Thoracic aorta (tissue), 2 donors: Measurements from ENCODE around the gene CDY1. TPM values are rescaled to one million over a fixed set of nuclear protein-coding genes. Genes with fewer than 3 reads are reported as not detected.
"Not testable (repeated sequence)": the region's sequence is repeated elsewhere in the genome, so short reads cannot be mapped to it uniquely, and the experiment has no call there.

ENCODE experiments used
- ATAC-seq: fragments of 150-250 bp; one replicate; pipeline ENCODE4 v1.8.0; 2017; ENCODE audit warnings: low read depth; ENCODE audit not compliant: insufficient number of reproducible peaks, low FRiP score
- DNase-seq: peaks from one replicate; pipeline ENCODE4 v3.0.0-alpha.2; 2020; ENCODE audit warnings: low spot score
- H3K27ac ChIP-seq, 2 donors: fragments of 200-600 bp; sonication (generic); 1 replicate in 1 of 2; 2 replicates in 1 of 2; pipeline ENCODE4 v1.5.1; 2016; ENCODE audit warnings: mild to moderate bottlenecking in 2 of 2, moderate library complexity in 2 of 2
- H3K27me3 ChIP-seq: fragments of 200-600 bp; sonication (generic); replicated peaks from 2 replicates; pipeline ENCODE4 v1.6.0; 2016; ENCODE audit warnings: mild to moderate bottlenecking; ENCODE audit not compliant: insufficient read depth
- H3K36me3 ChIP-seq: fragments of 200-600 bp; sonication (generic); one replicate; pipeline ENCODE4 v1.5.1; 2016
- H3K4me1 ChIP-seq, 2 donors: fragments of 200-600 bp; sonication (generic); 1 replicate in 1 of 2; 2 replicates in 1 of 2; pipeline versions ENCODE4 v1.5.1 to v1.6.0; 2016; ENCODE audit warnings: low read depth in 2 of 2, mild to moderate bottlenecking in 1 of 2; ENCODE audit not compliant: control insufficient read depth in 1 of 2
- H3K4me3 ChIP-seq: fragments of 200-600 bp; sonication (generic); 2 replicates; pipeline ENCODE4 v1.5.1; 2016; ENCODE audit warnings: mild to moderate bottlenecking
- H3K9me3 ChIP-seq: fragments of 200-600 bp; sonication (generic); 2 replicates; pipeline ENCODE4 v1.5.1; 2016
- total RNA-seq, 2 donors: library from RNA; depleted of rRNA; stranded (reverse); fragments of >200 nt; gene quantifications; one replicate each; pipeline versions ENCODE4 v1.1.0 to v1.2.3, GENCODE V29; 2016

CDY1 gene
- not detected for total RNA-seq

DNA sequence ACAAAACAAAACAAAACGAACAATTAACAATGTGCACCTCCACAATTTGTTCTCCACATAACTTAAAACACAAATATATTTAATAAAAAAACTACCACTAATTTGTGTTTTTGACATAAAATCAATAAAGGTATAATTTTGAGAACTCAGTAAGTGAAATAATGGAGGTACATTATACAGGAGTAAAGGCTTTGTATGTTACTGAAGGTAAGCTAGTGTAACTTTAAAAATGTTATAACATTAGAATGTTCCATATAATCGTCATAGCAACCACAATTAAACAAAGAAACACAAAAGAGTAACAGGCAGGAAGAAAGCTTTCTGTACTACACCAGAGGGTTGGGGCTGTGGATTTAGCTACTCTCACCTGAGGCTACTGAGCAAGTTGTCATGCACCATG, at the start of gene CDY1:
TSS of gene CDY1 (plus strand) at position 301 of the 400 bp plus-strand sequence. CDS start 326 bp downstream, outside the sequence.
- DNase-seq, H3K27me3 ChIP-seq, ATAC-seq, H3K36me3 ChIP-seq, H3K4me1 ChIP-seq, H3K27ac ChIP-seq, H3K9me3 ChIP-seq, H3K4me3 ChIP-seq: not testable (repeated sequence)

- not testable (repeated sequence) for H3K27me3 ChIP-seq, ATAC-seq
These were observed 28.6 kb upstream of the CDY1 start for GRCh38 chrY:25593336-25593735.

DNA sequence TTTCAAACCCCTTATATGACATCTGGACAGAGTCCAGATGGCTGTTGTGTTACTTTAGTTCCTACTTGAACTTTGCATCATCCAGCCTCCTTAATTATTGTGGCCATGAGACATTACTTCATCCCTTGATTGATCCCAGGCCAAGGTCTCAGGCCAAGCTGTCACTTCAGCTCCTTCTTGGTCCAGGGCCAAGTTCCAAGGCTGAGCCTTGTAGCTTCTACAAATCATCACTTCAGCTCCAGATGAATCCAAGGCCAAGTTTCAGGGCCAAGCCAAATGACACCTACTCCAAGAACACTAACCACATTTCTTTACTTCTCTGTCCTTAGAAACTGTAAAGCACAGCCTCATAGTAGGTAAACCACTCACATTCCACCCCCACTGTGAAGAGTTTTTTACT, 1.7 kb upstream of the CDY1 start:
- H3K27me3 ChIP-seq, DNase-seq, H3K36me3 ChIP-seq, H3K4me1 ChIP-seq, ATAC-seq, H3K4me3 ChIP-seq, H3K27ac ChIP-seq, H3K9me3 ChIP-seq: not testable (repeated sequence)

More at GRCh38 chrY:25593336-25593735, 28.6 kb upstream of the CDY1 start:
- not testable (repeated sequence) for H3K4me1 ChIP-seq, H3K36me3 ChIP-seq, DNase-seq, H3K27ac ChIP-seq, H3K9me3 ChIP-seq, H3K4me3 ChIP-seq

DNA sequence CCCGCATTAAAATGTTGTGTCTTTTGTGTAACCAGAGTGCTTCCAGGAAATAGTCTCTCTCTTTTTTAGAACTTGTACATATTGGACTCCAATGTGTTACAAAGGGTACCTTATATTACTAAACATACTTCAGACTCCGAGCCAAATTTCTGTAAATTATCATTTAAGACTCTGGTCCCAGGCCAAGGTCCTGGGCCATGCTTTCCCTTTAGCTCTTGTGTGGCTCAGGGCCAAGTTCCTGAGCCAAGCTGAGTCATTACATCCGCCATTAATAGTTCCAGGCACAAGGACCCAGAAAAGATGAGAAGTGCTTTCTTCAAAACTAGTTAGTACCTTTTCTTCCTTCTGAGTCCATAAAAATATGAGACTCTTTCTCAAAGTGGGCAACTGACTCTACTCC, 4.6 kb downstream of the CDY1 start:
- H3K27me3 ChIP-seq, H3K4me1 ChIP-seq, H3K4me3 ChIP-seq, DNase-seq, H3K27ac ChIP-seq, H3K9me3 ChIP-seq, ATAC-seq, H3K36me3 ChIP-seq: not testable (repeated sequence)

GRCh38 chrY:25630383-25631112, 8.6 kb downstream of the CDY1 start:
- H3K9me3 ChIP-seq, H3K27me3 ChIP-seq, H3K27ac ChIP-seq, H3K4me3 ChIP-seq, DNase-seq, H3K4me1 ChIP-seq, H3K36me3 ChIP-seq: not testable (repeated sequence)
- peak; percentile 60 for ATAC-seq

DNA sequence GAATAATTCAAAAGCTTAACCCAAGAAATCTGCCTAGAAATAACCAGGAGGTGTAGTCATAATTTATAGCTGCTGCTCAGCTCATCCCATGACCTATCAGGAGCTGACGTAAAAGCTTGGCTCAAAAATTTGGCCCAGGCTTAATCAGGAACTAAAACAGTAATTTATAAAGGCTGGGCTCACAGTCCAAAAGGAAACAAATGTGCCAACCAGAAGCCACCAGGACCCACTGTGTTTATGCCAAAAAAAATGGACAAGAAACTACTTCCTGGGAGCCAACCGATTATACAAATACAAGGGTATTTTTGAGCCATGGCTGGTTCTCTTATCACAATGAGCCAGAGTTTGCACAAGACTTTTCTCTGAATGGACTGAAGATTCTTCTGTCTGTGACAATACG, 17.9 kb downstream of the CDY1 start:
- ATAC-seq, H3K9me3 ChIP-seq, H3K4me3 ChIP-seq, DNase-seq, H3K36me3 ChIP-seq, H3K4me1 ChIP-seq, H3K27me3 ChIP-seq, H3K27ac ChIP-seq: not testable (repeated sequence)

DNA sequence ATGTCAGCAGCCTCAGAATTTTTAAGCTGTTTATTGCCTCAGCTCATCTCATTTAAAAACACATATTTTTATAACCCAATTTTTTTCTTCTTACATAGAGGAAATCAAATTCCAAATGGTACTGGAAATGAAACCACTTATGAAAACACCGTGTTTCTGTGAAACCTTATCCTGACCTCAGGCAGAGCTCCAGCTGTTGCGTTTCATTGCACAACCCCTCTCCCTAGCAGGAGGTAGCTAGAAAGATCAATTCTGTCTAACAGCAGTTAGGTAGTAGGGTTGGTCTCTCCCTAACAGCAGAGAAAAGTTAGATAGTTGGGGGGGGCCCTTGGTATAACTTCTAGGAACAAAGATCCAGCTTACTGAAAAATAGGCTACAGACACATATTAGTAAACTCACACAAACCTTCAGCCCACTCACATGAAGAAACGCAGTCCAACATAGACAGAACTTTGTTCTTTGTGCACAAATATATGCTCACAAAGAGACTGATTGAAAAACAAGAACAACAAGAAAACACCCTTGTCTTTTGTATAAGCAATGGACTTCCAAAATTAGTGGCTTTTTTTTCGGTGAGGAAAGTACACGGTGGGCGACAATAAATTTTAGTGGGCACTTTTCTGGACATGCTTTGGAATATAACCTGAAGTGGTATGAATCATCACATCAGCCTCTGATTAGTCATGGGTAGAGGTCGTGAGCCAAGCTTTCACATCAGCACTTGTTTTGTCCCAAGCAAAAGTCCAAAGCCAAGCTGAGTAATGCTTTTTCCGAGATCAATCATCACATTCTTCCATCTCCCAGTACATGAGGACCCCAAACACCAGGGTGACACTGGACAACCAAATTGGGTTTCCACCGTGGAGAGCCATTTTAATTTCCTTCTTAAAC, 21.4 kb downstream of the CDY1 start:
- not testable (repeated sequence) for H3K4me3 ChIP-seq, H3K4me1 ChIP-seq, DNase-seq, H3K36me3 ChIP-seq, H3K9me3 ChIP-seq, H3K27ac ChIP-seq, H3K27me3 ChIP-seq
- ATAC-seq = peak; percentile 73
